ENCODE measurements around the gene CENPU. TPM values are rescaled to one million over a fixed set of nuclear protein-coding genes. Genes with fewer than 3 reads are reported as not detected.

The CENPU gene
- total and polyA plus RNA-seq, 2 of the 8 experiments (the other 6 are each of a cell fraction or from before 2014, with no cell fraction given): 32.1 to 122 TPM

GRCh38 chr4:184697956-184698355 lies 35.9 kb downstream of the CENPU start (continued):
- no peak for TF ChIP-seq RFX5 (IDR thresholded peaks at IDR 0.05; ENCODE audit: borderline replicate concordance, low read depth, low read length)
- no peak for TF ChIP-seq JUN (IDR thresholded peaks at IDR 0.05; ENCODE audit: low read depth, low read length)
- no peak for TF ChIP-seq GTF2F1 (IDR thresholded peaks at IDR 0.05; ENCODE audit: borderline replicate concordance, low read depth, low read length)
- TF ChIP-seq ASH2L (IDR thresholded peaks at IDR 0.05; ENCODE audit: low read length): no peak
- TF ChIP-seq CTBP2 (IDR thresholded peaks at IDR 0.05; ENCODE audit: borderline replicate concordance, insufficient read depth, insufficient read length, low read length): no peak
- TF ChIP-seq SP4 (IDR thresholded peaks at IDR 0.05; ENCODE audit: low read length): no peak
- no peak for TF ChIP-seq TEAD4 (IDR thresholded peaks at IDR 0.05; ENCODE audit: low read depth, low read length)
- no peak for TF ChIP-seq ZNF274 (IDR thresholded peaks at IDR 0.05; ENCODE audit: borderline replicate concordance, extremely low read depth, low read length)
- TF ChIP-seq RBBP5 (IDR thresholded peaks at IDR 0.05; ENCODE audit: borderline replicate concordance, low read depth, low read length): no peak

All from H1 (cell line).